ENCODE data around the gene CDH16.

DNA sequence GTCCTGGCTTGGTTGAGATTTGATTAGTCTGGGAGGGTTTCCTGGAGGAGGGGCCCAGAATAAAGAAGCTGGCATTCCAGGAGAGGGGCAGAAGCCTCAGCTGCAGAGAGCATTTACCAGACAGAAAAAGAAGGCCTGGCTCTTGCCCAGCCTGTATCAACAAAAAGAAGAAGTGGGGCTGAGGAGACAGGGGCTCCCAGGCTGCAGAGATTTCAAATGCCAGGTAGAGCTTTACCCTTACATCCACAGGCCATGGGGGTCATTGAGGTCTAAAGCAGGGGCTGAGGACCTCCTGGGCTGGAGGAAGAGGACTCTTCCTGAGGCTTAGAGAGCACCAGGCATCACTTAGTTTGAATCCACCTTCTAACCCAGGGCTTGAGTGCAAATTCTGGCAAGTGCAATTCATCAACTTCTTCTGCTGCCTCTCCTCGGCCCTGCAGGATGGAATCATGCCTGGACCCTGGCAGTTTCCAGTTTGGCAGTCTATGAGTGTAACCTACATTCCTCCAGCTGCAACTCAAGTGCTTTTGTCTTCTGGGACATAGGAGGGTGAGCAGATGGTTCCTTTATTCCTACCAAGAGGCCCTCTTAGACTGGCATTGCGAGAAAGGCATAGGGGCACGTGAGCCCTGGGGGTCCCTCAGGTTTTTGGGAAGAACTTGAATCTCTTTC lies 59.2 kb downstream of the CDH16 start:
- TF ChIP-seq, protein P1, sequence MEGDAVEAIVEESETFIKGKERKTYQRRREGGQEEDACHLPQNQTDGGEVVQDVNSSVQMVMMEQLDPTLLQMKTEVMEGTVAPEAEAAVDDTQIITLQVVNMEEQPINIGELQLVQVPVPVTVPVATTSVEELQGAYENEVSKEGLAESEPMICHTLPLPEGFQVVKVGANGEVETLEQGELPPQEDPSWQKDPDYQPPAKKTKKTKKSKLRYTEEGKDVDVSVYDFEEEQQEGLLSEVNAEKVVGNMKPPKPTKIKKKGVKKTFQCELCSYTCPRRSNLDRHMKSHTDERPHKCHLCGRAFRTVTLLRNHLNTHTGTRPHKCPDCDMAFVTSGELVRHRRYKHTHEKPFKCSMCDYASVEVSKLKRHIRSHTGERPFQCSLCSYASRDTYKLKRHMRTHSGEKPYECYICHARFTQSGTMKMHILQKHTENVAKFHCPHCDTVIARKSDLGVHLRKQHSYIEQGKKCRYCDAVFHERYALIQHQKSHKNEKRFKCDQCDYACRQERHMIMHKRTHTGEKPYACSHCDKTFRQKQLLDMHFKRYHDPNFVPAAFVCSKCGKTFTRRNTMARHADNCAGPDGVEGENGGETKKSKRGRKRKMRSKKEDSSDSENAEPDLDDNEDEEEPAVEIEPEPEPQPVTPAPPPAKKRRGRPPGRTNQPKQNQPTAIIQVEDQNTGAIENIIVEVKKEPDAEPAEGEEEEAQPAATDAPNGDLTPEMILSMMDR (IDR thresholded peaks at IDR 0.05): no peak
- no peak for TF ChIP-seq POLR2A (IDR thresholded peaks at IDR 0.05)

Data from testis (tissue), 2 donors.